Kidney epithelial cell (primary cell): ENCODE data around the gene ZNF221. TPM values are rescaled to one million over a fixed set of nuclear protein-coding genes. Genes with fewer than 3 reads are reported as not detected.

Experiments
- DNase-seq: peaks from one replicate; pipeline ENCODE4 v3.0.0-alpha.2; 2010; ENCODE audit warnings: low read depth
- H3K27me3 ChIP-seq: 2 replicates; pipeline ENCODE4 v1.6.0; 2011; ENCODE audit warnings: low read length; ENCODE audit not compliant: control insufficient read depth, insufficient read depth
- H3K36me3 ChIP-seq: 2 replicates; pipeline ENCODE4 v1.5.1; 2011; ENCODE audit warnings: low read length; ENCODE audit not compliant: control insufficient read depth, insufficient read depth
- H3K4me3 ChIP-seq: 2 replicates; pipeline ENCODE4 v1.5.1; 2011; ENCODE audit warnings: low read depth, mild to moderate bottlenecking, control low read depth, low read length
- total RNA-seq: library from RNA; depleted of rRNA; stranded (reverse); fragments of >200 nt; gene quantifications from 2 replicates; pipeline ENCODE4 v1.2.3, GENCODE V29; 2015
- TF ChIP-seq, protein P1 (sequence below): IDR thresholded peaks from 2 replicates; pipeline ENCODE4 v1.5.1; 2011; ENCODE audit warnings: mild to moderate bottlenecking, moderate library complexity, low read length, control low read depth, inconsistent platforms; ENCODE audit not compliant: insufficient read depth, poor library complexity, severe bottlenecking

ZNF221 gene
- total RNA-seq, 1 donor from 2014 or later: 6.1 TPM

DNA sequence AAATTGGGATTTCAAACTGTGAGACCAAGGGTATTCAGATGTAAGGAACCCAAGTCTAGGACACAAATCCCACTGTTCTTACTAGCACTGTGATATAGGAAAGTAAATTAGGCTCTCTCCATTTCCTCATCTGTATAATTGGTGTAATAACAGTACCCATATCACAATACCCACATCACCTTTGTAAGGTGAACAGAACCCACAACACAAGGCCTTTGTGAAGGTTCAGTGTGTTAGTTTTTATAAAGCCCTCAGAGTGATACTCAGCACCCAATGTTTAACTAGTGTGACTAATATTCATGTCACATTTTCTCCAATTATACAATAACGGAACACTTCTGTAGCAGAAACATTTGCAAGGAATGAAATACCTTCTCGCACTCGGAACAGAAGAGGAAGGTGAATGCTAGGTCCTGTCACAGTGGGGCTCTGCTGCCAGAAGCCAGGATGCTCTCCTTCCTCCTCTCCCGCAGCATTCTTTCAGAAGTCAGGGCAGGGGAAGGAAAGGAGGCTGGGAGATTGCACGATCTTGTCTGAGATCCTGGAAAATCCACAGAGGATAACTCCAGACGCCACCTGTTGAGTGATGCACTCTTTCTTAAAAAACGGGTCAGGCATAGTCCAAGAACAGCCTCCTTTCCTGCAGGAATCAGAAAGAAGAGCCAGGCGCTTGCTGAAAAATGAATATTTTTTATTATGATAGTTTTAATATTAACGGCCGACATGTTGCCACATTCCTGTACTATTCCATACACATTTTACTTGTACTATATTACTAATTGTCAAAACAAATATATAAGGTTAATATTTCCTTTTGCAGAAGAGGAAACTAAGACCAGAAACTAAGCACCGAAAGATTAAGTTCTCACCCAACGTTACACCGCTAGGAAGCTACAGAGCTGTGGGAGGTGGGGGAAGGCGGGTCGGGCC is 16.7 kb upstream of the ZNF221 start:
- Histone ChIP-seq H3K4me3 (peak overlapping the region; percentile 95), H3K36me3 (no peaks in the 10 kb centered on the region), H3K27me3 (no peaks in the 10 kb centered on the region)
- no peak for DNase-seq
- TF ChIP-seq, protein P1, sequence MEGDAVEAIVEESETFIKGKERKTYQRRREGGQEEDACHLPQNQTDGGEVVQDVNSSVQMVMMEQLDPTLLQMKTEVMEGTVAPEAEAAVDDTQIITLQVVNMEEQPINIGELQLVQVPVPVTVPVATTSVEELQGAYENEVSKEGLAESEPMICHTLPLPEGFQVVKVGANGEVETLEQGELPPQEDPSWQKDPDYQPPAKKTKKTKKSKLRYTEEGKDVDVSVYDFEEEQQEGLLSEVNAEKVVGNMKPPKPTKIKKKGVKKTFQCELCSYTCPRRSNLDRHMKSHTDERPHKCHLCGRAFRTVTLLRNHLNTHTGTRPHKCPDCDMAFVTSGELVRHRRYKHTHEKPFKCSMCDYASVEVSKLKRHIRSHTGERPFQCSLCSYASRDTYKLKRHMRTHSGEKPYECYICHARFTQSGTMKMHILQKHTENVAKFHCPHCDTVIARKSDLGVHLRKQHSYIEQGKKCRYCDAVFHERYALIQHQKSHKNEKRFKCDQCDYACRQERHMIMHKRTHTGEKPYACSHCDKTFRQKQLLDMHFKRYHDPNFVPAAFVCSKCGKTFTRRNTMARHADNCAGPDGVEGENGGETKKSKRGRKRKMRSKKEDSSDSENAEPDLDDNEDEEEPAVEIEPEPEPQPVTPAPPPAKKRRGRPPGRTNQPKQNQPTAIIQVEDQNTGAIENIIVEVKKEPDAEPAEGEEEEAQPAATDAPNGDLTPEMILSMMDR: no peak

DNA sequence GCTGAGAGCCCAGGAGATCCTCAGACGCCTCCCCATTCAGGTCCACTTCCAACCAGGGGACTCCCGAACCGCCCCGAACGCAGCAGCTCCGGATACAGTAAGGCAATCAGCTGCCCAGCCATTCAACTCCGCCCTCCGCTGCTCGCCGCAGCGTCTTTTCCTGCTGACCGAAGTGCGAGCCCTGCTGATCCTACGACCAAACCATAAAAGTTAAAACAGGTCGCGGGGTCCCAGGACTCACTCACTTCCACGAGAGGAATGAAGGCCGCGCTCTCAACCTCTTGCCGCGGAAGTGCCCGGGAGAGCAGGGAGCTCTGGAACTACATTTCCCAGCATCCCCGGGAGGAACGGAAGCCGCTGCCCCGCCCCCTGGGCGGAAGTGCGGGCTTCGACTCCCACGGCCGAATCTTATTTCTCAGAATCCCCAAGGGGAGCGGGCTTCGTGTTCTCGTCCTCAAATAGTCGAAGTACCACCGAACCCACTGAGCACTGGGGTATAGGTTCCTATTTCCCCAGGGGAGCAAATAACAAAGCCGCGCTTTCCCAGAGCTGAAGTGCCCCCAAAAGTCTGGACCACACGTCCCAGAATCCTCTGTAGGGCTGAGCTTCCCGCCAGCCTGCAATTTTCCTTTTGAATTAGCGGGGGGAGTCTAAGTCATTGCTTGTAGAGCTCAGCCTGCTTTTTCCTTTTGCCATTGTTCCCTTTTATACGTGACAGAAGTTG is 15.9 kb upstream of the ZNF221 start, which contains the start of gene ZNF45:
ZNF45 (minus strand) TSS at position 298 of the 724 bp plus-strand sequence. CDS start 13,097 bp downstream, outside the sequence.
- peak; percentile 70 for DNase-seq
- TF ChIP-seq, protein P1: no peak
- Histone ChIP-seq H3K4me3 (peak within 1 kb of the TSS; percentile 95), H3K27me3 (no peaks in the 10 kb centered on the region), H3K36me3 (no peaks in the 10 kb centered on the region)

DNA sequence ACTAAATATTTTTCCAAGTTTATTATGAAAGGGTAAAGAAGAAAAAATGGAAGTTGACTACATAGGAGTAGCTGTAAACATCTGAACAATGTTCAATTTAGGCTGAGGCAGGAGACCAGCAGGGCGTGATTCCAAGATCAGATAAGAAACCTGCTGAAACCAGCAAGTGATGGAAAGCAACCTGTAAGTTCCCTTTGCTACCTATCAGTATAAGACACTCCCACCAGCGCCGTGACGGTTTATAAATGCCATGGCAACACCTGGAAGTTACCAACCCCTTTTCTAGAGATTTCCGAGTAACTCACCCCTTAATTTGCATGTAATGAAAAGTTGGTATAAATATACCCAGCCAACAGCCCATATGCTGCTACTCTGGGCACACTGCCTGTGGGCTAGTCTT is 14.8 kb upstream of the ZNF221 start:
- Histone ChIP-seq H3K36me3 (no peaks in the 10 kb centered on the region), H3K4me3 (no peak overlapping the region), H3K27me3 (no peaks in the 10 kb centered on the region)
- no peak for DNase-seq
- TF ChIP-seq, protein P1: no peak

DNA sequence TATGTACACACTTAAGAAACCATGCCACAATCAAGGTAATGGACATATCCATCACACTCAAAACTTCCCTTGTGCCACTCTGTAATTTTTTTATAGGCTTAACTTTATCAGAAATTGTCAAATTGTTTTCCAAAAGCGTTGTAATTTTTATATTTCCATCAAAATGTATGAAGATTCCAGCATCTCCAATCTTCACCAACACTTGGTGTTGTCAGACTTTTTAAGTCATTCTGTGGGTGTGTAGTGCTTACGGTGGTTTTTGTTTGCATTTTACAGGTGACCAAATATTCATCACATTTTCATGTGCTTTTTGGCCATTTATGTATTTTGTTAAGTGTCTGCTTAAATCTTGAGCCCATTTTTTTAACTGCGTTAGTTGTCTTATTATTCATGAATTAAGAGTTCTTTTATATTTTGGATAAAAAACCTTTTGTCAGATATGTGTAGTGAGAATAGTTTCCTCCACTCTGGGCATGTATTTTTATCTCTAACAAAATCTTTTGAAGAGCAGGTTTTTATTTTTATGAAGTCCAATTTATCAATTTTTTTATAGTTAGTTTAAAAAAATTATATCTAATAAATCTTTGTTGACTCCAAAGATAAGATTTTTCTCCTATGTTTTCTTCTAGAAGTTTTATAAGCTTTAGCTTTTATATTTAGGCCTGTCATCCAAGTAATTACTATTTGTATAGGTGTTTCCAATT is 11.3 kb upstream of the ZNF221 start:
- Histone ChIP-seq H3K4me3 (no peak overlapping the region), H3K27me3 (no peaks in the 10 kb centered on the region), H3K36me3 (no peaks in the 10 kb centered on the region)
- TF ChIP-seq, protein P1: no peak
- no peak for DNase-seq

DNA sequence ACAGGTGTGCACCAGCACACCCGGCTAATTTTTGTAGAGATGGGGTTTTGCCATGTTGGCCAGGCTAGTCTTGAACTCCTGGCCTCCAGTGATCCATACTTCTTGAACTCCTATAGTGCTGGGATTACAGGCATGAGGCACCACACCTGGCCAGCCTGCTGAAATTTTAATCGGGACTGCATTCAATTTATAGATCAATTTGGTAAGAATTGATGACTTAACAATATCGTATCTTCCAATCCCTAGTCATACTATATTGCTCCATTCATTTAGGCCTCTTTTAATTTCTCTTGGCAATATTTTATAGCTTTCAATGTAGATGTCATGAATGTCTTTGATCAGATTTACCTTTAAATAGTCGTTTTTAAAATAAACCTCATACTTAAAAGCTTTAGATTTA is 10.3 kb upstream of the ZNF221 start:
- TF ChIP-seq, protein P1: no peak
- DNase-seq: no peak
- Histone ChIP-seq H3K4me3 (no peak overlapping the region), H3K27me3 (no peaks in the 10 kb centered on the region), H3K36me3 (no peaks in the 10 kb centered on the region)
